Measurements from ENCODE around the gene TOMM20L.
"Not testable (repeated sequence)": the region's sequence is repeated elsewhere in the genome, so short reads cannot be mapped to it uniquely, and the experiment has no call there.

Gene TOMM20L

GRCh38 chr14:58395812-58396788 is at the start of gene TOMM20L:
TOMM20L (plus strand) TSS chr14:58395930; CDS start chr14:58395958, 28 bp downstream.
- DNase-seq = peak; percentile 72 to 78

- no peak for DNase-seq
Measured at GRCh38 chr14:58353516-58354299, 42.0 kb upstream of the TOMM20L start.

GRCh38 chr14:58354808-58355207 is 40.9 kb upstream of the TOMM20L start:
- no peak for DNase-seq

DNA sequence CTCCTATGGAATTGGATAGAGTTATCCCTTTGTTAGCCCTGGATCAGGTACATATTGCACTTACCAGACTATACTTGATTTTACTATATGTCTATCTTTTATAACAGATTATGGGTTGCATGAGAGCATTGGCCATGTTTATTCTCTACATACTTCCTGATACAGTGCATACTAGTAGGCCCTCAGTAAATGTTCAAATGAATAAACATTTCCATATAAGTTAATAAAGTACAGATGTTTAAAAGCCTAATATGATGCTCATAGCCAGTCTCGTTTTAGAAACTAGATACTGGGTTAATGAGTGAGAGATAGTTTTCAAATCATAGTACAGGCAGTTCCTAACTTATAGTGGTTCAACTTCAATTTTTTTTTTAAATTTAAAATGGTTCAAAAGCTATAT is 39.5 kb upstream of the TOMM20L start:
- no peak for DNase-seq

DNA sequence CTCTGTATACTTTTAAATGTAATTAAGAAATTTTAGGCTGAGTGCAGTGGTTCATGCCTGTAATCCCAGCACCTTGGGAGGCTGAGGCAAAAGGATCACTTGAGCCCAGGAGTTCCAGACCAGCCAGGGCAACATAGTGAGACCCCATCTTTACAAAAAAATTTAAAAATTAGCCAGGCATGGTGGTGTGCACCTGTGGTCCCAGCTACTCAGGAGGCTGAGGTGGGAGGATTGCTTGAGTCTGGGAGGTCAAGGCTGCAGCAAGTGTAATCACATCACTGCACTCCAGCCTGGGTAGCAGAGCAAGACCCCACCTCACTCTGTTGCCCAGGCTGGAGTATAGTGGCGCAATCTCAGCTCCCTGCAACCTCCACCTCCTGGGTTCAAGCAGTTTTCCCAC is 33.5 kb upstream of the TOMM20L start:
- not testable (repeated sequence) for DNase-seq

- DNase-seq = no peak
Measured at GRCh38 chr14:58362798-58363412, 32.8 kb upstream of the TOMM20L start.

DNA sequence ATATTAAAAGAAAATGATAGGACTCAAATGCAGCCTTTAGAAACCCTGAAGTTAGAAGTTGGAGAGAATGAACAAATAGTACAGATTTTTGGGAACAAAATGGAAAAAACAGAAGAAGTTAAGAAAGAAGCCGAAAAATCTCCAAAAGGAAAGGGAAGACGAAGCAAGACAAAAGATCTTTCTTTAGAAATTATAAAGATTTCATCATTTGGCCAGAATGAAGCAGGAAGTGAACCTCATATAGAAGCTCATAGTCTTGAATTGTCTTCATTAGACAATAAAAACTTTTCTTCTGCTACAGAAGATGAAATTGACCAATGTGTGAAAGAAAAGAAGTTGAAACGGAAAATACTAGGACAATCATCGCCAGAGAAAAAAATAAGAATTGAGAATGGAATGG is 31.4 kb upstream of the TOMM20L start:
- DNase-seq = no peak

- no peak for DNase-seq
Measured at GRCh38 chr14:58367296-58367695, 28.4 kb upstream of the TOMM20L start.

GRCh38 chr14:58368956-58369355 is 26.8 kb upstream of the TOMM20L start:
- DNase-seq = no peak

GRCh38 chr14:58376791-58377190 is 18.9 kb upstream of the TOMM20L start:
- DNase-seq = no peak

- DNase-seq = no peak
Measured at GRCh38 chr14:58390830-58391229, 4.9 kb upstream of the TOMM20L start.

- no peak for DNase-seq
Measured at GRCh38 chr14:58395562-58395811, 243 bp upstream of the TOMM20L start.

DNA sequence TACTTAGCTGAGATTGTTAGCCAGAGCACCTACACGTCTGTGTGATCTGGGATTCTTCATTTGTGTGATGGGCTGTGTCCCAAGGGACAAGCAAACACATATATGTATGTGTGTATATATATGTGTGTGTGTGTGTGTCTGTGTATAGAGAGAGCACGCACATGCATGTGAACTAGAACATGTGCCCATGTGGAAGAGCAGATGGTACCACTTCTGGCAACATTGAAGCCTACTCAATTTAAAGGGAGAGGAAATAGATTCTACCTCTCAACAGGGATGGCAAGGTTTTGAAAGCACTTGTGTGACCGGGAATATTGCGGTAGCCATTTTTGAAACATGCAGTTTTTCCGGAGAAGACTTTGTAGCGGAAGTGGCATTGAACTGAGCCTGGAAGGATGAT is 1.4 kb downstream of the TOMM20L start:
- DNase-seq = no peak

DNA sequence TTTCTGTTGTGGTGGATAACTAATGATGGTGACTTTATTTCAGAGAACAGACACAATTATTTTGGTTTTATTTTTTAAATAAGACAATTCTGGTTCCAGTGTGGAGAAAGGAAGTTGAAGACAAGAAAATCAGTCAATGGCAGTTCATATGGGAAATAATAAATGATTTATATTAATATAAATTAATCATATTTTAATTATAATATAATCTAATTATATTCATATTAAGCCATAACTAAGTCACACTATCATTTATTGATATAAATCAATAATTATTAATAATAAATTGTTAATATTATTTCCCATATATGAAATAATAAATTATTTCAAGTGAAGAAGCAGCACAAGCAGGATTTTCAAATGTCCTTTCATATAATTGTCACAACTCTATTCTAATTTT is 2.8 kb downstream of the TOMM20L start:
- DNase-seq = no peak

- DNase-seq = no peak
Measured at GRCh38 chr14:58398895-58399294, 3.2 kb downstream of the TOMM20L start.

- DNase-seq = no peak
Measured at GRCh38 chr14:58401587-58401986, 5.9 kb downstream of the TOMM20L start.

DNA sequence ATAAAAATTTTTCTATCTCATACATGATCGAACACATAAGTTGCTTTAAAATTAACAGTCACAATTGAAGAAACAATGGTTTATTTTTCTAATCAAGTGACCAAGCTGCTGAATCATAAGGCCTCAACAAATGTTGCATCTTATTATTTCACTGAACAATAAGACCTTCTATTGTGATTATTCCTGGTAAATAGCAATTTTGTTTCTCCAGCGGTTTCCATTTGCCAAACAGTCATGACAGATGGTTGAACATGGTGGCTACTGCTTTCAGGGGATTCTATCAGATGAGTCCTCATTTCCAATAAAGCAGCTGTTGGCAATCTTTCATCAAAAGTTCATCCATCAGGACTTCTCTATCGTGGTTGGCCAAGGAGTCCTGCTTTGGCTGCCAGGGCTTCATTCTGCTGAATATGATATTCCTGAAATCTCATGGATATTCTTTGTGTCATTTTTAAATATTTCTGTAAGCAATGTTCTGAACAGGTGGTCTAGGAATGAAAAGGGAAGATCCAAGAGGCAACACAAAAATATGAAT is 13.0 kb downstream of the TOMM20L start:
- DNase-seq = no peak

GRCh38 chr14:58414845-58415244 is 19.1 kb downstream of the TOMM20L start:
- DNase-seq = no peak

GRCh38 chr14:58415636-58416547 is 20.2 kb downstream of the TOMM20L start:
- DNase-seq = no peak

DNA sequence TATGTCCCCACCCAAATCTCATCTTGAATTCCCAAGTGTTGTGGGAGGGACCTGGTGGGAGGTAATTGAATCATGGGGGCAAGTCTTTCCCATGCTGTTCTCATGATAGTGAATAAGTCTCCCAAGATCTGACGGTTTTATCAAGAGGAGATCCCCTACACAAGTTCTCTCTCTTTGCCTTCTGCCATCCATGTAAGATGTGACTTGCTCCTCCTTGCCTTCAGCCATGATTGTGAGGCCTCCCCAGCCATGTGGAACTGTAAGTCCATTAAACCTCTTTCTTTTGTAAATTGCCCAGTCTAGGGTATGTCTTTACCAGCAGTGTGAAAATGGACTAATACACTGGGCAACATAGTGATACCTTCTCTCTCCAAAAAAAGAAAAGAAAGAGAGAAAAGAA is 21.2 kb downstream of the TOMM20L start:
- DNase-seq = not testable (repeated sequence)

DNA sequence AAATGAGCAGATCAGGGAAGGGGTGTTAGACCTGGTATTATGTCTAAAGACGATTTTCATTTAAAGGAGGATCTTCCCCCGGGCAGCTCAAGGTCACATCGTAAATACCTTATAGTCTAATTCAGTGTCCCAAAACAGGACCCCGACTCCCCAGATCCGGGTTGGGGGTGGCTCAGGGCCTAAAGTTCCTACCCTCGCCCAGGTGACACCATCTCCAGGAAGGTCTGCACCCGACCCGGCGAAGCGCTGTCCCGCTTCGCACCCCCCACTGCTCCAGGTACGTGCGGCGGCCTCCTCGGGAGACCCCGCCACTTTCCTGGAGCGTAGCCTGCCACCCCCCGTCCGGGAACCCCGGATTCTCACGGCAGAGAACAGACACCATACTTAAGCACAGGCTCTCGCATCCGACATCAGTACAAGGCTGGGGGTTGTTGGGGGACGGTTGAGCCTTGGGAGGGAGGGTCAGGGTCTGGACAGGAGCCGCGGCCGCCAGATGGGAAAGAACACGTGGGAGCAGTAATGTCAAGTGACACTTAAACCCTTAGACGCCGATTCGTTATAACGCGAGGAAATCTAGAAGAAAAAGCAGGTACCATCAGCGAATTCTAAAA is 31.0 kb downstream of the TOMM20L start:
- DNase-seq = peak; percentile 50 to 65

Measured in stimulated activated CD4-positive, alpha-beta T cell treated with anti-CD3 and anti-CD28 coated beads, Interleukin-2, amount 100 ng/mL, for 24 hours (primary cell).